Measurements from ENCODE around the gene TP53INP2. TPM values are rescaled to one million over a fixed set of nuclear protein-coding genes. Genes with fewer than 3 reads are reported as not detected.

The TP53INP2 gene
- total and polyA plus RNA-seq, 2 donors (not counting 3 experiments of a cell fraction or from before 2014, with no cell fraction given): 18.3 to 30.5 TPM

DNA sequence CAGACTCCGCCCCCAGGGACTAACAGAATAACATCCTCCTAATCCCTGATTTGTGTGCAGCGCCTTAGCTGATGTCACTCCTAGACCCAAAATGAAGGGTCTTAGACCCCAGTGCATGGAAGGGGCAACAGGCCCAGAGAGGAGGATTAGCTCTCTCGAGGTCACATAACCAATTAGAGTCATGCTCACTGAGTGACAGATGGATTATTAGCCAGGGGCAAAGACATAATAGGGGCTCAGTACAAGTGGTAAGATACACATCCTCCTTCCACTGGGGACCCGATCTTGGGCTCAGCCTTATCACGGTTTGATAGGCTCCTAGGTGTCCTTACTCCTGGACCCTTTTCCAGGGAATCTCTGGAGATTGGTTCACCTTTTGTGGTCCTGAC, 858 bp downstream of the TP53INP2 start:
- dilution Hi-C loops (cut with MboI; ENCODE audit: extremely low pct_ligation_motif_present, low sequenced_read_pairs) (no loop called here), intact Hi-C loops (cut with micrococcal nuclease) (no loop called here)
- Histone ChIP-seq H4K20me1 (replicated peaks; ENCODE audit: control insufficient read depth, extremely low read depth, insufficient read depth, low read length) (no peaks in the 10 kb centered on the region), H3K27me3 (ENCODE audit: control insufficient read depth in 2 of 2, insufficient read depth in 2 of 2, low read length in 2 of 2) (no peaks in the 10 kb centered on the region), H3K4me1 (ENCODE audit: control insufficient read depth, extremely low read depth, insufficient read depth, low read length) (peaks cover 16% of the 10 kb centered on the region), H3K79me2 (ENCODE audit: control insufficient read depth, insufficient read depth, low read length) (no peaks in the 10 kb centered on the region), H3K27ac (ENCODE audit: insufficient read depth, low read depth, low read length) (peak overlapping the region; percentile 88), H2AFZ (ENCODE audit: low read depth, low read length) (peak overlapping the region; percentile 35), H3K9me1 (replicated peaks; ENCODE audit: control insufficient read depth, extremely low read depth, insufficient read depth, low read length) (no peaks in the 10 kb centered on the region), H3K9ac (replicated peaks; ENCODE audit: extremely low read depth, insufficient read depth, low read length) (peak overlapping the region; percentile 97), H3K36me3 (ENCODE audit: control insufficient read depth in 2 of 2, extremely low read depth in 1 of 2, insufficient read depth in 2 of 2, low read length in 2 of 2) (no peaks in the 10 kb centered on the region), H3K9me3 (replicated peaks; ENCODE audit: control insufficient read depth, insufficient read depth, low read length) (no peaks in the 10 kb centered on the region), H3K4me3 (replicated peaks in 1 of 3; ENCODE audit: insufficient read depth in 1 of 3, low read depth in 1 of 3, low read length in 3 of 3) (peak overlapping the region; percentile 50 to 79 (median 60)), H3K4me2 (ENCODE audit: insufficient read depth, low read length) (peak overlapping the region; percentile 62)
- BruUV-seq (replicated peaks): TSS peak; percentile 54
- no peak for DNase-seq (ENCODE audit: low read depth, low spot score)
- POLR2A ChIA-PET: interaction anchor here (1.1 kb wide), 1 partner anchor 122 kb away, joined by 7 read pairs; no protein-coding TSS in a partner anchor
- FAIRE-seq: no peak
- TF ChIP-seq, protein P1, sequence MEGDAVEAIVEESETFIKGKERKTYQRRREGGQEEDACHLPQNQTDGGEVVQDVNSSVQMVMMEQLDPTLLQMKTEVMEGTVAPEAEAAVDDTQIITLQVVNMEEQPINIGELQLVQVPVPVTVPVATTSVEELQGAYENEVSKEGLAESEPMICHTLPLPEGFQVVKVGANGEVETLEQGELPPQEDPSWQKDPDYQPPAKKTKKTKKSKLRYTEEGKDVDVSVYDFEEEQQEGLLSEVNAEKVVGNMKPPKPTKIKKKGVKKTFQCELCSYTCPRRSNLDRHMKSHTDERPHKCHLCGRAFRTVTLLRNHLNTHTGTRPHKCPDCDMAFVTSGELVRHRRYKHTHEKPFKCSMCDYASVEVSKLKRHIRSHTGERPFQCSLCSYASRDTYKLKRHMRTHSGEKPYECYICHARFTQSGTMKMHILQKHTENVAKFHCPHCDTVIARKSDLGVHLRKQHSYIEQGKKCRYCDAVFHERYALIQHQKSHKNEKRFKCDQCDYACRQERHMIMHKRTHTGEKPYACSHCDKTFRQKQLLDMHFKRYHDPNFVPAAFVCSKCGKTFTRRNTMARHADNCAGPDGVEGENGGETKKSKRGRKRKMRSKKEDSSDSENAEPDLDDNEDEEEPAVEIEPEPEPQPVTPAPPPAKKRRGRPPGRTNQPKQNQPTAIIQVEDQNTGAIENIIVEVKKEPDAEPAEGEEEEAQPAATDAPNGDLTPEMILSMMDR (IDR thresholded peaks at IDR 0.05; ENCODE audit: extremely low read depth in 1 of 2, insufficient read depth in 1 of 2, low read depth in 1 of 2, low read length in 2 of 2): no peak
- no peak for TF ChIP-seq MYC (IDR thresholded peaks at IDR 0.05; ENCODE audit: low read depth, low read length)
- no peak for TF ChIP-seq EZH2 (IDR thresholded peaks at IDR 0.05; ENCODE audit: borderline replicate concordance, low read depth, low read length, severe bottlenecking)
- TF ChIP-seq GATA2 (IDR thresholded peaks at IDR 0.05; ENCODE audit: insufficient read depth, insufficient read length, low read depth, low read length): no peak
- TF ChIP-seq POLR2AphosphoS5 (IDR thresholded peaks at IDR 0.05; ENCODE audit: insufficient read depth, low read depth, low read length): no peak
- no peak for TF ChIP-seq POLR2A (IDR thresholded peaks at IDR 0.05; ENCODE audit: low read depth, low read length)
- no peak for TF ChIP-seq JUN (IDR thresholded peaks at IDR 0.05; ENCODE audit: borderline replicate concordance, insufficient read depth, insufficient read length, low read depth)
- TF ChIP-seq, protein P2, sequence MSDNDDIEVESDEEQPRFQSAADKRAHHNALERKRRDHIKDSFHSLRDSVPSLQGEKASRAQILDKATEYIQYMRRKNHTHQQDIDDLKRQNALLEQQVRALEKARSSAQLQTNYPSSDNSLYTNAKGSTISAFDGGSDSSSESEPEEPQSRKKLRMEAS (IDR thresholded peaks at IDR 0.05; ENCODE audit: insufficient read depth, insufficient read length): no peak
- no peak for TF ChIP-seq FOS (IDR thresholded peaks at IDR 0.05; ENCODE audit: borderline replicate concordance, insufficient read depth, low read length)
- CTCF ChIA-PET: interaction anchor here (2.3 kb wide), 2 partner anchors 8 to 65 kb away, joined by 7 read pairs; no protein-coding TSS in a partner anchor
